Peyer's patch (tissue), 4 donors: Measurements from ENCODE around the gene CDKN2B. TPM values are rescaled to one million over a fixed set of nuclear protein-coding genes. Genes with fewer than 3 reads are reported as not detected.

Source experiments
- DNase-seq, 3 donors: peaks; one replicate each; pipeline ENCODE4 v3.0.0-alpha.2; 2017 to 2019
- H3K27ac ChIP-seq, 4 donors: fragments of 200-600 bp; sonication (generic); one replicate each; pipeline ENCODE4 v1.5.1; 2016 to 2019
- H3K27me3 ChIP-seq, 2 donors: fragments of 200-600 bp; sonication (generic); one replicate each; pipeline ENCODE4 v1.5.1; 2019
- H3K36me3 ChIP-seq, 3 donors: fragments of 200-600 bp; sonication (generic); one replicate each; pipeline ENCODE4 v1.5.1; 2016 to 2019
- H3K4me1 ChIP-seq, 4 donors: fragments of 200-600 bp; sonication (generic); one replicate each; pipeline ENCODE4 v1.5.1; 2016 to 2019
- H3K4me3 ChIP-seq, 4 donors: fragments of 200-600 bp; sonication (generic); 1 replicate in 3 of 4; 2 replicates in 1 of 4; pipeline ENCODE4 v1.5.1; 2016 to 2019; ENCODE audit warnings: mild to moderate bottlenecking in 1 of 4
- H3K9me3 ChIP-seq, 4 donors: fragments of 200-600 bp; sonication (generic); one replicate each; pipeline ENCODE4 v1.5.1; 2016 to 2019; ENCODE audit warnings: mild to moderate bottlenecking in 1 of 4
- POLR2A ChIP-seq, 2 donors: fragments of 450-650 bp; IDR thresholded peaks; one replicate each; pipeline ENCODE4 v1.5.1; 2017; ENCODE audit warnings: antibody characterized with exemption in 2 of 2, mild to moderate bottlenecking in 2 of 2, moderate library complexity in 2 of 2
- total RNA-seq, 4 donors: library from RNA; depleted of rRNA; stranded (reverse); fragments of >200 nt; gene quantifications; one replicate each; pipeline ENCODE4 v1.1.0, GENCODE V29; 2016
- TF ChIP-seq, protein P1 (sequence below), 6 experiments: fragments of 450-650 bp in 4 of 6; fragments of 200-600 bp in 2 of 6; sonication (generic) in 1 of 6; IDR thresholded peaks; one replicate each; pipeline ENCODE4 v1.5.1; 2017 to 2019; ENCODE audit warnings: antibody characterized with exemption in 6 of 6, mild to moderate bottlenecking in 3 of 6, moderate library complexity in 1 of 6

Gene CDKN2B
- total RNA-seq, 4 donors from 2014 or later = 15.7 to 375 (median 228) TPM

DNA sequence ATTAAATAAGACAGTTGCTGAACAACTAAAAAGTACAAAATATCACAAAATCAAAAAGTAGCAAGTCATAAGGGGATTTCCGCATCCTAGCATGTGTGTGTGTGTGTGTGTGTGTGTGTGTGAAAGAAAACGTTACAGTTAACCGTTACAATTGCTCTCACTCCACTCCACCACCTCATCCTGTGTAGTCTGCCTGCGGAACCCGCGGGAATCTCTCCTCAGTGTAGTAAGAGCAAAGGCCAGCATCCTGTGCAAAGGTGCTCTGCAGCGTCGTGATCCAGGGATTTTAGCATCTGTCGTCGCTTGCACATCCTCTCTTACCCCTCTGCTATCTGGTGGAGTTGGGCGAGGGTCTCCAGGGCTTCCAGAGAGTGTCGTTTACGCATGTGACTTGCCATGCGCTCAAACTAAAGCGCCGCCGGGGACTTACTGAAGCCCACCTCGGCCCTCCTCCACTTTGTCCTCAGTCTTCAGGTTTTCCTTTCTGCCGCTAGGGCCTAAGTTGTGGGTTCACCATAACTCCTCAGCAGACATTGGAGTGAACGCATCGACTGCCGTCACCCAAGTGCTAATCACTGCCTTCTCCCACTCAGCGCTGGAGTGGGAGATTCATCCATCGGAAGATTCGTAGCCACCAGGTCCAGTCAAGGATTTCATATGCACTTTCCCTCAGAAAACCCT is 3.9 kb downstream of the CDKN2B start:
- Histone ChIP-seq H3K4me1 (peaks cover 0 to 6% (median 3%) of the 10 kb centered on the region in 4 donors), H3K27ac (no peak overlapping the region), H3K27me3 (peaks cover 0 to 9% of the 10 kb centered on the region in 2 donors), H3K4me3 (peak overlapping the region in 2 of 4 donors; percentile 71 to 76), H3K36me3 (peaks cover 0 to 7% (median 0%) of the 10 kb centered on the region in 3 donors), H3K9me3 (no peaks in the 10 kb centered on the region)
- no peak for TF ChIP-seq POLR2A (IDR thresholded peaks at IDR 0.05)
- TF ChIP-seq, protein P1, sequence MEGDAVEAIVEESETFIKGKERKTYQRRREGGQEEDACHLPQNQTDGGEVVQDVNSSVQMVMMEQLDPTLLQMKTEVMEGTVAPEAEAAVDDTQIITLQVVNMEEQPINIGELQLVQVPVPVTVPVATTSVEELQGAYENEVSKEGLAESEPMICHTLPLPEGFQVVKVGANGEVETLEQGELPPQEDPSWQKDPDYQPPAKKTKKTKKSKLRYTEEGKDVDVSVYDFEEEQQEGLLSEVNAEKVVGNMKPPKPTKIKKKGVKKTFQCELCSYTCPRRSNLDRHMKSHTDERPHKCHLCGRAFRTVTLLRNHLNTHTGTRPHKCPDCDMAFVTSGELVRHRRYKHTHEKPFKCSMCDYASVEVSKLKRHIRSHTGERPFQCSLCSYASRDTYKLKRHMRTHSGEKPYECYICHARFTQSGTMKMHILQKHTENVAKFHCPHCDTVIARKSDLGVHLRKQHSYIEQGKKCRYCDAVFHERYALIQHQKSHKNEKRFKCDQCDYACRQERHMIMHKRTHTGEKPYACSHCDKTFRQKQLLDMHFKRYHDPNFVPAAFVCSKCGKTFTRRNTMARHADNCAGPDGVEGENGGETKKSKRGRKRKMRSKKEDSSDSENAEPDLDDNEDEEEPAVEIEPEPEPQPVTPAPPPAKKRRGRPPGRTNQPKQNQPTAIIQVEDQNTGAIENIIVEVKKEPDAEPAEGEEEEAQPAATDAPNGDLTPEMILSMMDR (IDR thresholded peaks at IDR 0.05) = peak in 1 of 6 experiments; percentile 14
- no peak for DNase-seq

DNA sequence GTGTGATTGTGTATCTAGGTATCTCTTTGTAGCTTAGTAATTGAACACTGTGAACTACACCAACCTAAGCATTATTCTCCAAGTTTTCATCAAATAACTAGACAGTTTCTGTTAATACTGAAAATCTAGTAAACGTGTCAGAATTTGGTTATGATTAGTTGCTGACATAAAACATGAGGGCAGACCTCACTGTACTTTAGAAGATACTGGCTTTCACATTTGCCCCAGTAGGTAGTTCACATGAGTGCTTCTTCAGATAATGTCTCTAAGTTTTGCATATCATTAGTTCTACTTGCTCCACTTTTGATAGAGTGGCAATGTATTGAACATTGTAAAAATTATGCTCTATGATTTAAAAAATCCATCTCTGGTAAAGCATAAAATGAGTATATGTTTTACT is 7.1 kb downstream of the CDKN2B start:
- Histone ChIP-seq H3K36me3 (peaks cover 0 to 7% (median 0%) of the 10 kb centered on the region in 3 donors), H3K27ac (no peak overlapping the region), H3K27me3 (peaks cover 0 to 9% of the 10 kb centered on the region in 2 donors), H3K4me1 (peaks cover 0 to 6% (median 0%) of the 10 kb centered on the region in 4 donors), H3K4me3 (no peak overlapping the region), H3K9me3 (no peaks in the 10 kb centered on the region)
- DNase-seq = no peak
- TF ChIP-seq POLR2A (IDR thresholded peaks at IDR 0.05) = no peak
- TF ChIP-seq, protein P1 (IDR thresholded peaks at IDR 0.05) = no peak

DNA sequence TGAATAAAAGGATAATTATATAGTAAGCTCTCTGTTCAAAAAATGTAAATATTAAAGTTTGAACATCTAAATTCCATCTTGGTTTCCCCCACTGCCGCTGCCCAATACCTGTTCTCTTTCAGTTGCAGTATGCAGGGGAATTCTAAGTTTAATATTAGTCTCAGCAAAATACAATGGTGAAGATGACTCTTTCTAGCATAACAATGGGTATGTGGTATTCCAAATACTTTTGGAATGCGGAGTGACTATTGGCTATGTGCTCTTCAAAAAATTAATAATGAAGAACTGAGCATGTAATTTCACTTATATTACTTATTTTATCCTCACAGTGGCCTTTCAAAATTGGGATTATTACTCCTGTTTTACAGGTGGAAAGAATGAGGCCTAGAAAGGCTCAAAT is 11.1 kb downstream of the CDKN2B start:
- no peak overlapping the region for H3K4me3 ChIP-seq
- peaks cover 0 to 10% (median 0%) of the 10 kb centered on the region in 4 donors for H3K4me1 ChIP-seq
- H3K9me3 ChIP-seq = no peaks in the 10 kb centered on the region
- no peaks in the 10 kb centered on the region for H3K36me3 ChIP-seq
- TF ChIP-seq POLR2A (IDR thresholded peaks at IDR 0.05) = no peak
- TF ChIP-seq, protein P1 (IDR thresholded peaks at IDR 0.05) = no peak
- H3K27me3 ChIP-seq = no peaks in the 10 kb centered on the region
- no peak for DNase-seq
- H3K27ac ChIP-seq = no peak overlapping the region

DNA sequence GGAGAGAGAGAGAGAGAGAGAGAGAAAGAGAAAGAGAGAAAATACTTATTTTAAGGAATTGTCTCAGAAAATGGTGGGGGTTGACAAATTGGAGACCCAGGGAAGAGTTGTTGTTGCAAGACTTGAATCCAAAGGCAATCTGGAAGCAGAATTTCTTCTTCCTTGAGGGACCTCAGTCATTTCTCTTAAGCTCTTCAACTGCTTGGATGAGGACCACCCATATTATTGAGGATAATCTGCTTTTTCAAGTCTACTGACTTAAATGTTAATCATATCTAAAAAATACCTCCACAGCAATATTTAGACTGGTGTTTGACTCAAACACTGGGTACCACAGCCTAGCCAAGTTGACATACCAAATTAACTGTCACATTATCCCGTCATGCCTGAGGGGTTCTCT is 11.6 kb downstream of the CDKN2B start:
- Histone ChIP-seq H3K9me3 (no peaks in the 10 kb centered on the region), H3K4me1 (peaks cover 0 to 10% (median 0%) of the 10 kb centered on the region in 4 donors), H3K36me3 (no peaks in the 10 kb centered on the region), H3K4me3 (no peak overlapping the region), H3K27me3 (no peaks in the 10 kb centered on the region), H3K27ac (no peak overlapping the region)
- no peak for TF ChIP-seq POLR2A (IDR thresholded peaks at IDR 0.05)
- TF ChIP-seq, protein P1 (IDR thresholded peaks at IDR 0.05) = no peak
- DNase-seq = no peak

DNA sequence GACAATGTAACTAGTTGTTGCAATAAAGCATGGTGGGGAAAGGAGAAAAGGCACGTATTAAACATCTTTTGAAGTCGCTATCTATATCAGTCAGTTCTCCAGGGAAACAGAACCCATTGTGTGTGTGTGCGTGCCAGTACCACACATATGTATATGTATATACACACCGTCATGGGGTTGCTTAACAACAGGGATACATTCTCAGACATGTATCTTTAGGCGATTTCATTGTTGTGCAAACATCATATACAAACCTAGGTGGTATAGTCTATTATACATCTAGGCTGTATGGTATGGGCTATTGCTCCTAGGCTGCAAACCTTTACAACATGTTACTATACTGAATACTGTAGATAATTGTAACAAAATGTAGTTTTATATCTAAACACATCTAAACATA is 12.2 kb downstream of the CDKN2B start:
- Histone ChIP-seq H3K9me3 (no peaks in the 10 kb centered on the region), H3K27me3 (no peaks in the 10 kb centered on the region), H3K4me3 (no peak overlapping the region), H3K27ac (no peak overlapping the region), H3K36me3 (no peaks in the 10 kb centered on the region), H3K4me1 (peaks cover 0 to 10% (median 0%) of the 10 kb centered on the region in 4 donors)
- TF ChIP-seq, protein P1 (IDR thresholded peaks at IDR 0.05) = no peak
- no peak for TF ChIP-seq POLR2A (IDR thresholded peaks at IDR 0.05)
- no peak for DNase-seq
